ENCODE results near the gene GNG14.
"Not testable (repeated sequence)": the region's sequence is repeated elsewhere in the genome, so short reads cannot be mapped to it uniquely, and the experiment has no call there.

GNG14 gene

DNA sequence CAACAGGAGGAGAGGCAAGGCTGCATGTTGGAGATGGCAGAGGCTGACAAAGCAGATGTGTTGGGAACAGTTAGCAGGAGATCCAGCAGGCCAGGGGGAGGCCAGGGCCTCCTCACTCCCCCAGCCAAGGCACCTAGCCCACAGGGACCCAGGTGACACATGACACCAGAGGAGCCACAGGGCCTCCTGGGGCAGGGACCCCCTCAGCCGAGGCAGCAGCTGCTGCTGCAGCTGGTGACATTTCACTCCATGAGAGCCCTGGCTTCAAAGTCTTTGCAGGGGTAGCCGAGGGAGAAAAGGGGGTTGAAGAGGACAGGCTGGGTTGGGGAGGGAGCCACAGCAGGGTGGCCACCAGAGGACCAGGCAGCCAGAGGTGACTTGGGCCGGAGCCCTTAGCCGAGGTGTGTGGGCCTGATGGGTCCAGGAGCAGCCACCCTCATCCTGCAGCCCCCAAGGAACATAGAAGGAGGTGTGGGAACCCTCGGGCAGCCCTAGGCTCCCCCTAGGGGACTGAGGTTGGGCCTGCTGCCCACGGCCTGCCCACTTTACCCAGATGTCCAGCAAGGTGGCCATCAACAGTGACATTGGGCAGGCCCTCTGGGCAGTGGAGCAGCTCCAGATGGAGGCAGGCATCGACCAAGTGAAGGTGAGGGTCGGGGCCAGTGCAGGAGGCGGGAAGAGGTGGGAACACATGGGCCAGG, at the start of gene GNG14:
Gene GNG14 (plus strand): TSS at position 503 of the 701 bp plus-strand sequence. CDS start 51 bp downstream, at position 554.
- DNase-seq (ENCODE audit: low spot score) = no peak

- DNase-seq (ENCODE audit: low spot score) = no peak
Observed at GRCh38 chr19:12638611-12639182, 49.1 kb upstream of the GNG14 start.

- peak; percentile 89 for DNase-seq (ENCODE audit: low spot score)
Observed at GRCh38 chr19:12639901-12640613, 47.7 kb upstream of the GNG14 start.

- no peak for DNase-seq (ENCODE audit: low spot score)
Observed at GRCh38 chr19:12641456-12641855, 46.3 kb upstream of the GNG14 start.

- no peak for DNase-seq (ENCODE audit: low spot score)
Observed at GRCh38 chr19:12642506-12642905, 45.3 kb upstream of the GNG14 start.

- DNase-seq (ENCODE audit: low spot score) = not testable (repeated sequence)
Observed at GRCh38 chr19:12643716-12644115, 44.1 kb upstream of the GNG14 start.

DNA sequence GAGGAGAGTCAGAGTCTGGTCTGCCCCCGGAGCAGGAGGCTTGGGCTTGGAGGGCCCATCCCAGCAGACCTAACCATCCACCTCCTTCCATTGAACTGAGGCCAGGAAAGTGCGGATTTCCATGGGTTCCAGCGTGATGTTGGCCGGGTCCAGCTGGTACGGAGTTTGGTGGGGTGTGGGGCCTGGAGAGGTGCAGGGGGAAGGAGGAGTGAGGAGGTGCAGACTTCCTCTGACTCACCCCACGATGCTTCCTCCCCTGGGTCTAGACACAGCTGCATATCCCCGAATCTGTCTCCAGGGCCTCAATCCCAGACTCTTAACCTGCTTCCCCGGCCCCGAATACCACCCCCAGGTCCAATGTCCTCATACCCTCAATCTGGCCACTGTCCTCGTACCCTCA, 41.2 kb upstream of the GNG14 start:
- DNase-seq (ENCODE audit: low spot score) = no peak

GRCh38 chr19:12647047-12647446, 40.8 kb upstream of the GNG14 start:
- DNase-seq (ENCODE audit: low spot score) = no peak

DNA sequence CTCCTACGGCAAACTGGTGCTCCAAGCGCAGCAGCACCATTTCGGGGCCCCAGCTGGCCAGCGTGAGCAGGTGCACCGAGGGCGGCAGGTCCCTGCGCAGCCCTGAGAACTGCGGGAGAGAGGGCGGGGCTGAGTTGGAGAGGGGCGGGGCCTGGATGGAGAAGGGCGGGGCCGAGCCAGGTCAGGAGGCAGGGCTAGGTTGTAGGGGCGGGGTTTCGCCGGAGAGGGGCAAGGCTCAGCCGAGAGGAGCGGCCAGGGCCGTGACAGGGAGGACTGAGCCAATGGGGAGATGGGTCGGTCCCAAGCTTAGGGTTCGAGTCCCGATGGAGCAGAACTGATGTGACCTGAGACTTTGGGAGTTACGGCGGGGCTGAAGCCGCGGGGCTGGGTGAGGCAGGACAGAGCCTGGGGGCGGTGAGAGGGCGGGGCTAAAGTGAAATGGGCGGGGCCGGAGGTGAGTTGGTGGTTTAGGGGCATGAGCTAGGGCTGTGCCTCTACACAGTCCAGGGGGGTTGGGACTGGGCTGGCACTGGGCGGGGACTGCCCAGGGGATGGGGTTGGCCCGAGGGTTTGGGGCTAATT, 40.2 kb upstream of the GNG14 start:
- DNase-seq (ENCODE audit: low spot score) = peak; percentile 35

DNA sequence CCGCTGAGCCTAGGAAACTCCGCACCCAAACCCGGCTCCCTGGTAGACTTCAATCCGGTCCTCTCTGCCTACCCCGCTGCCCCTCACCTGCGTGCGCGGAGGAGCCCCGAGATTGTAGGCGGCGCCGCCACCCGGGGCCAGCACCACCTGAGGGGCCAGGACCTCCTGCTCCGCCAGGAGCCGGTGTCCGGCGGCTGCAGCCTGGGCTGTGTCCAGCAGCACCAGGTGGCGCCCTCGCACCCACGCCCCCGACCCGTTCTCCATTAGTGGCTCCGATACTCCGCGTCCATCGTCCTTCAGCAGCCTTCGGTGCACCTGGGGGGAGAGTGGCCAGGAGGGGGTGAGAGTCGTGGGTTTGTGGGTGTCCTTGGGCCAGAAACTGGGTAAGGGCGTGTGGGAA, 39.7 kb upstream of the GNG14 start:
- no peak for DNase-seq (ENCODE audit: low spot score)

GRCh38 chr19:12649941-12650340, 37.9 kb upstream of the GNG14 start:
- no peak for DNase-seq (ENCODE audit: low spot score)

DNA sequence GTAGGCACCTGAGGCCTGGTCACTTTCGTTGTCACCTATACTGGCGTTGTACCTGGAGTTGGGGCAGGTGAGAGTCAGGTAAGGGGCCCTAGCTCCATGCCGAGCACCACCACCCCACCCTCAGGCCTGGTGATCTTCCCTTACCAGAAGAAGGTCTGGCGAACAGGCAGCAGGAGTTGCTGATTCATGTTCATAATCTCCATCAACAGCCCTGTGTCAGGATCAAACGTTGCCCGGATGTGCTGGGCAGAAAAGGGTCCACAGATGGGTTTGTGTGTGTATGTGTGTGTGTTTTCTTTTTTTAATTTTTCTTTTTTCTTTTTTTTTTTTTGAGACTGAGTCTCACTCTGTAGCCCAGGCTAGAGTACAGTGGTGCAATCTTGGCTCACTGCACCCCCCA, 35.6 kb upstream of the GNG14 start:
- DNase-seq (ENCODE audit: low spot score) = no peak

DNA sequence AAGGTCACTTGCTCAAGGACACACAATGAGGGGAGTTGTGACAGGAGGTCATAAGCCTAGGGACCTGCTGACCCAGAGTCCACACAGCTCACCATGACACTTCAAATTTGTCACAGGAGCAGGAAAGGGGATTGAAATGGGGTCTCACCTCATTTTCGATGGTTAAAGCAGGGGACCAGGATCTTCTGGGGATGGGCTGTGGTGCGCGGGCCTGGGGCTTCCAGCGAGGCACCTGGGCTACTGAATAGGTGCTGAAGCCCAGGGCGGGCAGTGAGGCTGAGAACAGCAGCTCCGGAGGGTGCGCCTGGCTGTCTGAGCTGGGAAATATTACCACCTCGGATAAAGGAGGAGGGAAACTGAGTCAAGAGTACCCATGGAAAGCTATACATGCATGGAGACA, 32.3 kb upstream of the GNG14 start:
- DNase-seq (ENCODE audit: low spot score) = no peak

- DNase-seq (ENCODE audit: low spot score) = no peak
Observed at GRCh38 chr19:12656899-12657571, 30.8 kb upstream of the GNG14 start.

GRCh38 chr19:12657966-12658365, 29.8 kb upstream of the GNG14 start:
- no peak for DNase-seq (ENCODE audit: low spot score)

DNA sequence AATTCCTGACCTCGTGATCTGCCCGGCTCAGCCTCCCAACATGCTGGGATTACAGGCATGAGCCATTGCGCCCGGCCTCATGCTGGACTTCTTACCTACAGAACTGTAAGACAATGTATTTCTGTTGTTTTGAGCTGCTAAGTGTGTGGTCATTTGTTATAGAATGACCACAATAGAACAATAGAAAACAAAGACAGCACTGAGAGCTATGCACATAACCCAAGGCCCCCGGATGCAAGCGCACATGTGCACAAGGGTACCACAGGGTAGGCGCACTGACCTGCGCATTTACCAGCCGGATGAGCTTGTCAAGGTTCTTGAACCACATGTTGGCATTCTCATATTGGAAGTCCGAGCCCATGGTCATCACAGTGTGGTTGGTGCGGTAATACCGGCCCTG, 26.8 kb upstream of the GNG14 start:
- no peak for DNase-seq (ENCODE audit: low spot score)

DNA sequence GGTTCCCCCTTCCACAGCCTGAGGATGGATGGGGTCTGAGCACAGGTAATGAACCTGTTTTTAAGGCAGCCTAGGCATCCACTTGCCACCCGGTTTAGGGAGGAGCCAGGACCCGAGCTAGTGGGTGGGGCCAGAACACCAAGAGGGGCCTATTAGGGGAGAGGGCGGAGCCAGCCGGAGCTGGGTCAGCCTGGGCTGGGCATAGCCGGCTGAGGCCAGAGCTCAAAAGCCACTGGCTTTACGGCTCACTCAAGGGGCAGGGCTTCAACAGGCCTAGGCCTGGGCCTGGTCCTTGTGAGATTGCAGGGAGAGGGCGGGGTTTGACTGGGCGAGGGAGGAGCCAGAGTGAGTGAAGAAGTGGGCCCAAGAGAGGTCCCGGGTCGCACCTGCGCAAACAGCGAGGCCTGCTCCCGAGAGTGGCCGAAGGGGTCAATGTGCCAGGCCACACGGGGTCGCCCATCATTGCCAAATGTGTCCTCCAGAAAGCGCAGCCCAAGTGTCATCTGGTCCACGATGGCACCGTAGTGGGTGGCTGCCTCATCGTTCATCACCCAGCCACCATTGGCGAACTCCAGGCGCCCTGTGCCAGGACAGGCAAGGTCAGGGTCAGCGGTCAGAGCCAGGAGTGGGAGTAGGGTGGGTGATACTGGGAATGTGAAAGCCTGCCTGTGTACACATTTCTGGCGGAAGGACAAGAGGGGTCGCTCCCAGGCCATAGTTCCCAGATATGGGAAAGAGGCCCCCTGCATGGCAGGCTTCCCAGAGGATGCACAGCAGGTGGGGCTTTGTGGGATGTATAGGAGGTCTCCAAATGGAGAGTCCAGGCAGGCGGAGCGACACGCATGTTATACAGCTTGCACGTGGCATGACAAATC, 23.2 kb upstream of the GNG14 start:
- DNase-seq (ENCODE audit: low spot score) = no peak

DNA sequence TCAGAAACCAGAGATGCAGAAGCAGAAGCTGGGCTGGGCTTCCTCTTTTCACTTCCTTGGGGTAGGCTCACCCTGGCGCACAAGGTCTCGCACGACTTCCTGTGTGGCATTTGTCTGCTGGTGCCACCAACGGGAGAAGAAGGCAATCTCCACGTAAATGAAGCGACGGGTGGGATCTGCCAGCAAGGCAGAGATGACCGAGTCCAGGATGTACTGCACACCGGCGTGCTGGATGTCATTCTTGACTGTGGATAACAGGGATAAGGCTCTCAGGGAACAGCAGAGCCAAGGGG, 22.6 kb upstream of the GNG14 start:
- DNase-seq (ENCODE audit: low spot score) = no peak

GRCh38 chr19:12665671-12666264, 22.0 kb upstream of the GNG14 start:
- peak; percentile 52 for DNase-seq (ENCODE audit: low spot score)

DNA sequence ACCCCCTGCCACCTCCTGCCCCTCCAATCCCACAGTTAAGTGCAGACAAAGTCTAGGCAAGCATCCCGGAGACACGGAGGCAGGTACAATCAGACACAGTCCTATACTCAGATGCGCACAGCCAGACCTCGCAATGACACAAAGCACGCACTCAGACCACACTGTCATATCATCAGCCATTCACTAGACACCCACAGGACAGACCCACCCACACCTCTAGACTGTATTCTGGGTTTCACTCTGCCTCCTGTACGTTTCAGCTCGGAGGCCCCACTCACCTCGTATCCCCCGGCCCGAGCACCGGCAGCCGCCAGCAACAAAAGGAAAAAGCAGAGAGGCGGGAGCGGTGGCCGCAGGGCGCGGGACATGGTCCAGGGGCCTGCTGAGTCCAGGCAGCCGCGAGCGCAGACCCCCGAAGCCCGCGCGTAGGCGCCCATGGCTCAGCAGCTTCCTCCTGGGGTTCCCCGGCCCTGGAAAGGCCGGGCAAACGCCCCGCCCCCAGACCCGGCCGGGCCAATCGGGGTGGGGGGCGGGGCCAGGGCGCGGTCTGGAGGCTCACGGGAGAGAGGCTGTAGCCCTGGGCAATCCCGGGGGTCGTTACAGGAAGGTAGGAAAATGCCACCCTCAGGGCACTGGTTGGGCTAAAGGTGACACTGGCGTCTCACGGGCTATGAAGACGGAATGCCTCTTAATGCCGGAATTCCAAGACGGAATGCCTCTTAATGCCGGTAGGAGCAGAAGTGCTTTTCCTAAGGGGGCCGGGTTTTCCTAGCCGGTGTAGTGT, 21.3 kb upstream of the GNG14 start, which contains the start of the genes MAN2B1 and WDR83:
Gene MAN2B1 (minus strand): TSS at position 478 of the 784 bp plus-strand sequence. CDS start 41 bp downstream, at position 437.
Gene WDR83 (plus strand): TSS at position 543 of the 784 bp plus-strand sequence. CDS start 2,984 bp downstream, outside the sequence.
- DNase-seq (ENCODE audit: low spot score) = peak; percentile 69

All from kidney tubule cell (primary cell).